Fibroblast of villous mesenchyme (primary cell): ENCODE measurements around the gene CDKN1C. TPM values are rescaled to one million over a fixed set of nuclear protein-coding genes. Genes with fewer than 3 reads are reported as not detected.

Experiments
- DNase-seq: peaks from one replicate; pipeline ENCODE4 v3.0.0-alpha.2; 2010; ENCODE audit warnings: low read depth
- H3K4me3 ChIP-seq: 2 replicates; pipeline ENCODE4 v1.5.1; 2011; ENCODE audit warnings: low read depth, mild to moderate bottlenecking, low read length
- total RNA-seq: library from RNA; depleted of rRNA; stranded (reverse); fragments of >200 nt; gene quantifications from 2 replicates; pipeline ENCODE4 v1.2.3, GENCODE V29; 2012
- TF ChIP-seq, protein P1 (sequence below): IDR thresholded peaks from 2 replicates; pipeline ENCODE4 v1.5.1; 2012; ENCODE audit warnings: low read depth, mild to moderate bottlenecking, low read length; ENCODE audit not compliant: insufficient read depth

CDKN1C gene
- total RNA-seq, 1 donor, result 3.9 TPM

DNA sequence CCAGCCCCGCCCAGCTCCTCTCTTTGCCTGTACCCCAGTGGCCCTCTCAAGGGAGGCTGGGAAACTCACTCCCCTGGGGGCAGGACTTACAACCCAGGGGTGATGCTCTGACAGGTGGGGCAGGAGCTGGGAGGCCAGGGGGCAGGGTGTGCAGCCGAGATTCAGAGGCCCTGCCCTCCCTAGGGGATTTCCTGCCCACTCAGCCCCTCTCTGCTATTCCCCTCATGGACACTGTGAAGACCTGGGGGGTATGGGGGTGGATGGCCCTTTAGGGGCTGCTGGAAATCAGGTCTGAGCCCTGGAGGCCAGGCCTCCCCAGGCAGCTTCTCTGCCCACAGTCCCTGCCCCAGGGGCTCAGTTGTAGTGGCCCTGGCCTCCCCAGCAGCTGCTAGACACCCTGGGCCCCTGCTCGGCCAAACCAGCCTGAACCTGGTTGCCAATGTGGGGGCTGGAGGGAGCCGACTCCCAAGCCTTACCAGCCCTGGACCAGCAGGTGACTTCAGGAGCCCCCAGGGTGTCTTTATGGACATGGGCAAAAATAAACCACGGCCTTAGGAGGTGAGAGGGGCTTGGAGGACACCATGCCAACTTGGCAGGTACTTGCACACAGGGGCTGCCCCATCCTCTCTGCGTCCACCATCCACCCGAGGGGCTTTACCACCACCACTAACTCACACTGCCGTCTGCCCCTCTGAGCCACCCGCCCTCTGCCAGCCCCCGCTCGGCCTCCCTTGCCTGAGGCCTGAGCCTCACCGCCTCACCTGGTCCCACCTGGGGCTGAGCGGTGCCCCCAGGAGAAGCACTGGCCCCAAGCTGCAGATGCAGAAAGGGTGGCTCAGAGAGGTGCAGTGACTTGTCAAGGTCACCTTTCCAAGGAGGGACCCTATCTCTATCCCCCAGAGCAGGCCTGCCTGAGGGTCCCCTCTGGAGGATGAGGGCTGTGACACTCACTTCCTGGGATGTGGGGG is 46.5 kb upstream of the CDKN1C start:
- TF ChIP-seq, protein P1, sequence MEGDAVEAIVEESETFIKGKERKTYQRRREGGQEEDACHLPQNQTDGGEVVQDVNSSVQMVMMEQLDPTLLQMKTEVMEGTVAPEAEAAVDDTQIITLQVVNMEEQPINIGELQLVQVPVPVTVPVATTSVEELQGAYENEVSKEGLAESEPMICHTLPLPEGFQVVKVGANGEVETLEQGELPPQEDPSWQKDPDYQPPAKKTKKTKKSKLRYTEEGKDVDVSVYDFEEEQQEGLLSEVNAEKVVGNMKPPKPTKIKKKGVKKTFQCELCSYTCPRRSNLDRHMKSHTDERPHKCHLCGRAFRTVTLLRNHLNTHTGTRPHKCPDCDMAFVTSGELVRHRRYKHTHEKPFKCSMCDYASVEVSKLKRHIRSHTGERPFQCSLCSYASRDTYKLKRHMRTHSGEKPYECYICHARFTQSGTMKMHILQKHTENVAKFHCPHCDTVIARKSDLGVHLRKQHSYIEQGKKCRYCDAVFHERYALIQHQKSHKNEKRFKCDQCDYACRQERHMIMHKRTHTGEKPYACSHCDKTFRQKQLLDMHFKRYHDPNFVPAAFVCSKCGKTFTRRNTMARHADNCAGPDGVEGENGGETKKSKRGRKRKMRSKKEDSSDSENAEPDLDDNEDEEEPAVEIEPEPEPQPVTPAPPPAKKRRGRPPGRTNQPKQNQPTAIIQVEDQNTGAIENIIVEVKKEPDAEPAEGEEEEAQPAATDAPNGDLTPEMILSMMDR, result no peak
- DNase-seq, result no peak
- no peak overlapping the region for H3K4me3 ChIP-seq

DNA sequence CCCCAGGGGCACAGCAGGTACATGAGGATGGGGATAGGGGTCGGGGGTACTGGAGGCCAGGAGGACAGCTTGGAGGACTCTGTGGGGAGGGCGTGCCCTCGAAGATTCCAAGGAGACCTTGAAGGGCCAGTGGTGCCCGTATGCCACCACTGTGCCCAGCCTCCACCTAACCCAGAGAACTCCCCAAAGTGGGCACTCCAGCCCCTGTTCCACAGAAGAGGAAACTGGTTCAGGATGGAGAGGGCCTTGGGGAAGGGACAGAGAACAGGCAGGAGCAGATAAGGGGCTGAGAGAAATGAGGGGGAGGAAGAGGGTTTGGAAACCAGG is 45.8 kb upstream of the CDKN1C start:
- H3K4me3 ChIP-seq, result no peak overlapping the region
- no peak for DNase-seq
- TF ChIP-seq, protein P1, result no peak

DNA sequence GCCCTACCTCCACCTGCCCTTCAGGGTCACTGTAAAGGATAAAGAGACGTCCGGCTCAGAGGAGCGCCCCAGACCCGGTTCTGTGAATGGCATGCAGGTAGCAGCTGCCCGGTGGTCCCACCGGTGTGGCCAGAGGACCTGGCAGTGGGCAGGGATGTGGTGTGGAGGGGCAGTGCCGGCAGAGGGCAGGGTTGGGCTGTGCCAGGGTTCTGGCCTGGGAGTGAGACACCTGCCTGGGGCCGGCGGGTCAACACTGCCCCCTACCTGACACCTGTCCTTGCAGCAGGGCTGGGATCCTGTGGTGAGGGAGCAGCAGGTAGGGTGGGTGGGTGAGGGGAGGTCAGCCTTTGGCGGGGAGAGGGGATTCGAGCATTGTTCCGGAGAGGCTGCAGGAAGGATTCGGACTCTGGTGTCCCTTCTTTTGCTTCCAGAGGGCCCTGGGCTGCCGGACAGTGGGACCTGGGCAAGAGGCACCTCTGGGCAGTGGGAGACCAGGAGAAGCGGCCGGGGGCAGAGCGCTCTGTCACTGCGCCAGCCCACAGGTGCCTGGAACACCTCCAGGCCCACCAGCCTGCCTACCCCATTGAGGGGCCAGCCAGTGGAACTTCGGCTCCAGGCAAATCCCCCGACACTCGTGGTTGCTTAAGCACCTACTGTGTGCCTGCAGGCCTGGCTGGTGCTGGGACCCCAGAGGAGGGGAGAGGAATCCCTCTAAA is 45.3 kb upstream of the CDKN1C start:
- TF ChIP-seq, protein P1, result peak; percentile 35
- H3K4me3 ChIP-seq, result peak overlapping the region; percentile 79
- DNase-seq, result peak; percentile 45

DNA sequence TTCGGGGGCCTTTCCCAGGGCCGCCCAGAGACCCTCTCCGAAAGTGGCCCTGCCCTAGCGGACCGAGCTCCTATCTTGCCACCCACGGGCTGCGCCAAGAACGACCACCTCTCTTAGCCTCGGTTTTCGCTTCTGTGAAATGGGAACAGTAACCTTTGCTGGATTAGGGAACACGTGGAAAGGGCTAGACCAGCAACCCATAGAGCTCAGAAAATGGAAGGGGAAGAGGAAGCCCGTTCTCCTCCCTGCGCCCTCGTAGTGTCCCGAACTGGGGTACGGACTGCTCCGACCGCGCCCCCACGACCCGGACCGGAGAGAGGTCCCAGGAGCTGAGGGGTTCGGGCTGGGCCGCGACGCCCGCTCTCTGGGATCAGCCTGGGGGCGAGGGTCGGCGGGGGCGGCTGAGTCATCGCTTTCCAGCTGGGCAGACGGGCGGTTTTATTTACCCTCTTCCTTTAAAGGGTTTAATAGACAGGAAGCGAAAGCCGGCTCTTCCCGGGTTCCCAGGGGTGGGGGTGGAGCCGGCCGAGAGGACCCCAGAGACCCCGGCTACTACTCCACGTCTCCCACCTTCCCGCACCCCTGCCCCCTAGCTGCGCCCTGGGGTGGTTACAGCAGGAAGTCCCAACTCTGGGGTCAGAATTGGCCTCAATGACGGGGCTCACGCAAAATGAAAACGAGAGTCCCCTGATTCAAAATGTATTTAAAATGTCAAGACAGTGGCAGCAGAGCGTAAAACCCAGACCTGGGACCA is 44.6 kb upstream of the CDKN1C start:
- TF ChIP-seq, protein P1, result peak; percentile 39
- peak overlapping the region; percentile 79 for H3K4me3 ChIP-seq
- DNase-seq, result peak; percentile 83

DNA sequence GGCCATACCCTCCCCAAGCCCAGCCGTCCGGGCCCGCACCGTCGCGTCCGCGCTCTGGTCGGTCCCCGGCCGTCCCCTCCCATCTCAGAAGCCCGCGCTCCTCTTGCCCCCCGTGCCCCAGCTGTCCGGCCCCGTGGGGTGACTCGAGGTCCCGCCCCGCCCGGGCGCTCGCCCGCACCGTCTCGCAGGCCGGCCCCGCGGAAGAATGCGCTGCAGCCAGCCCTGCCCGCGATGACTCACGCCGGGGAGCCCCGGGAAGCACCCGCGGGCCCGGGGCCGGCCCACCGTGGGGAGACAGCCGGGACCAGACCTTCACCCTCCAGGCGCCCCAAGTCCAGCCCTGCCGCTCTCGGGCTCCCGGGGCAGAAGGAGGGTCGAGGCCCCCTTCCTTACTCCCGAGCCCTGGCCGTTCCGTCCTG is 44.0 kb upstream of the CDKN1C start:
- TF ChIP-seq, protein P1, result no peak
- DNase-seq, result peak; percentile 86
- peak overlapping the region; percentile 79 for H3K4me3 ChIP-seq
